H9 (cell line): Measurements from ENCODE around the gene PHACTR1. TPM values are rescaled to one million over a fixed set of nuclear protein-coding genes. Genes with fewer than 3 reads are reported as not detected.

Experiments
- DNase-seq: peaks from one replicate; pipeline ENCODE4 v3.0.0-alpha.2; 2017
- H2AFZ ChIP-seq: one replicate; pipeline ENCODE4 v1.6.1; 2013; ENCODE audit warnings: mild to moderate bottlenecking, low read length, control low read depth, moderate library complexity
- H2AK5ac ChIP-seq: 2 replicates; pipeline ENCODE4 v1.6.1; 2013; ENCODE audit warnings: low read length, control low read depth, mixed read lengths; ENCODE audit not compliant: insufficient read length
- H2BK120ac ChIP-seq: one replicate; pipeline ENCODE4 v1.6.1; 2013; ENCODE audit warnings: low read depth, mild to moderate bottlenecking, low read length, control low read depth, inconsistent platforms; ENCODE audit not compliant: poor library complexity, severe bottlenecking
- H2BK12ac ChIP-seq: 2 replicates; pipeline ENCODE4 v1.6.1; 2013; ENCODE audit warnings: low read length, control low read depth, mixed read lengths, low read depth; ENCODE audit not compliant: insufficient read length
- H2BK15ac ChIP-seq: 2 replicates; pipeline ENCODE4 v1.6.1; 2013; ENCODE audit warnings: low read depth, low read length, control low read depth
- H2BK20ac ChIP-seq: one replicate; pipeline ENCODE4 v1.6.1; 2013; ENCODE audit warnings: low read depth, mild to moderate bottlenecking, low read length, control low read depth, inconsistent platforms; ENCODE audit not compliant: poor library complexity, severe bottlenecking
- H2BK5ac ChIP-seq: 2 replicates; pipeline ENCODE4 v1.6.1; 2013; ENCODE audit warnings: low read length, control low read depth, mixed read lengths; ENCODE audit not compliant: insufficient read length
- H3K14ac ChIP-seq: 2 replicates; pipeline ENCODE4 v1.6.1; 2013; ENCODE audit warnings: low read length, control low read depth; ENCODE audit not compliant: insufficient read depth
- H3K18ac ChIP-seq: 2 replicates; pipeline ENCODE4 v1.6.1; 2013; ENCODE audit warnings: low read depth, mild to moderate bottlenecking, mixed read lengths, low read length, control low read depth; ENCODE audit not compliant: insufficient read length
- H3K23ac ChIP-seq: 2 replicates; pipeline ENCODE4 v1.6.1; 2013; ENCODE audit warnings: low read length, control low read depth, mixed read lengths, low read depth; ENCODE audit not compliant: insufficient read length
- H3K23me2 ChIP-seq: 2 replicates; pipeline ENCODE4 v1.6.1; 2013; ENCODE audit warnings: low read depth, mild to moderate bottlenecking, mixed read lengths, low read length, control low read depth; ENCODE audit not compliant: insufficient read length, poor library complexity, severe bottlenecking
- H3K27ac ChIP-seq: 2 replicates; pipeline ENCODE4 v1.5.1; 2013; ENCODE audit warnings: low read length, control low read depth, mixed read lengths, low read depth; ENCODE audit not compliant: insufficient read length
- H3K27me3 ChIP-seq: 2 replicates; pipeline ENCODE4 v1.6.1; 2013; ENCODE audit warnings: low read length, control low read depth, inconsistent platforms; ENCODE audit not compliant: insufficient read depth
- H3K4ac ChIP-seq: 2 replicates; pipeline ENCODE4 v1.6.1; 2013; ENCODE audit warnings: low read depth, mild to moderate bottlenecking, control low read depth, inconsistent platforms, low read length, moderate library complexity
- H3K4me1 ChIP-seq: 2 replicates; pipeline ENCODE4 v1.6.1; 2013; ENCODE audit warnings: low read length, control low read depth, inconsistent platforms; ENCODE audit not compliant: insufficient read depth
- H3K4me2 ChIP-seq: 2 replicates; pipeline ENCODE4 v1.6.1; 2013; ENCODE audit warnings: low read length, control low read depth, mixed read lengths; ENCODE audit not compliant: insufficient read length, insufficient read depth
- H3K56ac ChIP-seq: 2 replicates; pipeline ENCODE4 v1.6.1; 2013; ENCODE audit warnings: low read depth, mild to moderate bottlenecking, mixed read lengths, low read length, control low read depth; ENCODE audit not compliant: insufficient read length
- H3K79me1 ChIP-seq: 2 replicates; pipeline ENCODE4 v1.6.1; 2013; ENCODE audit warnings: low read depth, mild to moderate bottlenecking, moderate library complexity, low read length, control low read depth, inconsistent platforms; ENCODE audit not compliant: insufficient read depth, poor library complexity, severe bottlenecking
- H3K79me2 ChIP-seq: 2 replicates; pipeline ENCODE4 v1.6.1; 2013; ENCODE audit warnings: low read length, control low read depth, inconsistent platforms; ENCODE audit not compliant: insufficient read depth
- H3K9ac ChIP-seq: 2 replicates; pipeline ENCODE4 v1.6.1; 2013; ENCODE audit warnings: low read length, control low read depth, mixed read lengths; ENCODE audit not compliant: insufficient read length; ENCODE audit errors: extremely low read depth
- H3K9me3 ChIP-seq: one replicate; pipeline ENCODE4 v1.6.1; 2013; ENCODE audit warnings: low read depth, low read length, inconsistent platforms; ENCODE audit not compliant: control insufficient read depth
- H3T11ph ChIP-seq: one replicate; pipeline ENCODE4 v1.6.1; 2013; ENCODE audit warnings: mild to moderate bottlenecking, low read length, control low read depth, inconsistent platforms
- H4K20me1 ChIP-seq: one replicate; pipeline ENCODE4 v1.6.1; 2013; ENCODE audit not compliant: control insufficient read depth, insufficient read length, insufficient read depth
- H4K5ac ChIP-seq: 2 replicates; pipeline ENCODE4 v1.6.1; 2013; ENCODE audit warnings: low read depth, mild to moderate bottlenecking, mixed read lengths, low read length, control low read depth; ENCODE audit not compliant: insufficient read length
- H4K8ac ChIP-seq: replicated peaks from 2 replicates; pipeline ENCODE4 v1.6.1; 2013; ENCODE audit warnings: low read length, control low read depth, mixed read lengths, low read depth; ENCODE audit not compliant: insufficient read length
- H4K91ac ChIP-seq: 2 replicates; pipeline ENCODE4 v1.6.1; 2013; ENCODE audit warnings: low read depth, mild to moderate bottlenecking, moderate library complexity, mixed read lengths, low read length, control low read depth; ENCODE audit not compliant: insufficient read length
- H3K27ac Mint-ChIP-seq, 3 experiments: 2 replicates in 2 of 3; 3 replicates in 1 of 3; pipeline ENCODE4 v1.8.0; 2020 to 2021; ENCODE audit warnings: mixed read lengths in 3 of 3, mild to moderate bottlenecking in 1 of 3, moderate library complexity in 1 of 3
- H3K27me3 Mint-ChIP-seq: 2 replicates; pipeline ENCODE4 v1.8.0; 2021; ENCODE audit warnings: low read depth, mild to moderate bottlenecking, moderate library complexity, mixed read lengths
- H3K36me3 Mint-ChIP-seq, 3 experiments: 2 replicates in 2 of 3; 3 replicates in 1 of 3; pipeline ENCODE4 v1.8.0; 2020 to 2021; ENCODE audit warnings: low read depth in 3 of 3, mixed read lengths in 3 of 3; ENCODE audit not compliant: insufficient read depth in 1 of 3
- H3K4me1 Mint-ChIP-seq, 2 experiments: 2 replicates each; pipeline ENCODE4 v1.8.0; 2020; ENCODE audit warnings: mixed read lengths in 2 of 2
- H3K4me3 Mint-ChIP-seq, 2 experiments: 2 replicates in 1 of 2; 3 replicates in 1 of 2; pipeline ENCODE4 v1.8.0; 2020 to 2021; ENCODE audit warnings: mild to moderate bottlenecking in 2 of 2, mixed read lengths in 2 of 2, moderate library complexity in 1 of 2
- H3K9me3 Mint-ChIP-seq, 2 experiments: 2 replicates in 1 of 2; 3 replicates in 1 of 2; pipeline ENCODE4 v1.8.0; 2020; ENCODE audit warnings: mild to moderate bottlenecking in 2 of 2, mixed read lengths in 2 of 2, moderate library complexity in 1 of 2
- CTCF ChIP-seq: fragments of 200-600 bp; sonication (generic); conservative IDR thresholded peaks from 3 replicates; pipeline ENCODE4 v1.8.0; 2021; ENCODE audit warnings: antibody characterized with exemption, mild to moderate bottlenecking
- WGBS: extraction: QIAGEN DNeasy Blood & Tissue Kit; methylation state at CpG from one replicate; pipeline ENCODE4 v1.1.7; 2013; ENCODE audit warnings: missing lambda C conversion rate, low lambda C conversion rate, mixed read lengths; ENCODE audit not compliant: insufficient read length; ENCODE audit errors: extremely low coverage; 5-methylcytosine and 5-hydroxymethylcytosine counted together
- total RNA-seq: library from RNA; stranded (reverse); gene quantifications from 2 replicates; pipeline ENCODE4 v1.2.1, GENCODE V29; 2021

Gene PHACTR1
- total RNA-seq, 1 experiment from 2014 or later: 15.9 TPM

GRCh38 chr6:12980741-12981140 lies 264.2 kb downstream of the PHACTR1 start:
- Mint-ChIP-seq H3K27ac (no peak overlapping the region), H3K36me3 (peaks cover 0 to 9% (median 0%) of the 10 kb centered on the region in 3 experiments; a peak in 2 of 7 replicates), H3K9me3 (peaks cover 5 to 10% of the 10 kb centered on the region in 2 experiments; a peak in 4 of 5 replicates), H3K27me3 (no peaks in the 10 kb centered on the region; the same call in 1 of the 2 replicates), H3K4me1 (no peaks in the 10 kb centered on the region; a peak in 1 of 4 replicates), H3K4me3 (no peak overlapping the region)
- no peak overlapping the region for H2AK5ac ChIP-seq
- H4K91ac ChIP-seq: no peak overlapping the region
- no peaks in the 10 kb centered on the region for H4K20me1 ChIP-seq
- no peak overlapping the region for H2BK20ac ChIP-seq
- H3K18ac ChIP-seq: no peak overlapping the region
- H2BK15ac ChIP-seq: no peak overlapping the region
- no peaks in the 10 kb centered on the region for H3K4me1 ChIP-seq
- H3K4ac ChIP-seq: no peak overlapping the region
- H4K8ac ChIP-seq: no peak overlapping the region
- no peak overlapping the region for H2BK120ac ChIP-seq
- no peak overlapping the region for H3K9ac ChIP-seq
- no peak overlapping the region for H3K4me2 ChIP-seq
- H3K79me1 ChIP-seq: no peaks in the 10 kb centered on the region
- no peak overlapping the region for H3K14ac ChIP-seq
- no peak overlapping the region for H3K23ac ChIP-seq
- H3K79me2 ChIP-seq: no peaks in the 10 kb centered on the region
- H3K27ac ChIP-seq: no peak overlapping the region
- H2BK5ac ChIP-seq: no peak overlapping the region
- no peak for DNase-seq
- H3T11ph ChIP-seq: no peak overlapping the region
- WGBS: no CpG with 5 or more reads among the region's 4 CpGs
- H3K56ac ChIP-seq: no peak overlapping the region
- no peak overlapping the region for H2BK12ac ChIP-seq
- H2AFZ ChIP-seq: no peak overlapping the region
- H3K9me3 ChIP-seq: no peaks in the 10 kb centered on the region
- H3K27me3 ChIP-seq: no peaks in the 10 kb centered on the region
- H3K23me2 ChIP-seq: no peaks in the 10 kb centered on the region
- no peak overlapping the region for H4K5ac ChIP-seq
- no peak for TF ChIP-seq CTCF
